NCI-H69 (cell line): ENCODE measurements around the gene PPP1R10.

ENCODE experiments used
- DNase-seq: peaks from one replicate; lab custom pipeline; 2025; lab: John Stamatoyannopoulos, UW

The PPP1R10 gene

DNA sequence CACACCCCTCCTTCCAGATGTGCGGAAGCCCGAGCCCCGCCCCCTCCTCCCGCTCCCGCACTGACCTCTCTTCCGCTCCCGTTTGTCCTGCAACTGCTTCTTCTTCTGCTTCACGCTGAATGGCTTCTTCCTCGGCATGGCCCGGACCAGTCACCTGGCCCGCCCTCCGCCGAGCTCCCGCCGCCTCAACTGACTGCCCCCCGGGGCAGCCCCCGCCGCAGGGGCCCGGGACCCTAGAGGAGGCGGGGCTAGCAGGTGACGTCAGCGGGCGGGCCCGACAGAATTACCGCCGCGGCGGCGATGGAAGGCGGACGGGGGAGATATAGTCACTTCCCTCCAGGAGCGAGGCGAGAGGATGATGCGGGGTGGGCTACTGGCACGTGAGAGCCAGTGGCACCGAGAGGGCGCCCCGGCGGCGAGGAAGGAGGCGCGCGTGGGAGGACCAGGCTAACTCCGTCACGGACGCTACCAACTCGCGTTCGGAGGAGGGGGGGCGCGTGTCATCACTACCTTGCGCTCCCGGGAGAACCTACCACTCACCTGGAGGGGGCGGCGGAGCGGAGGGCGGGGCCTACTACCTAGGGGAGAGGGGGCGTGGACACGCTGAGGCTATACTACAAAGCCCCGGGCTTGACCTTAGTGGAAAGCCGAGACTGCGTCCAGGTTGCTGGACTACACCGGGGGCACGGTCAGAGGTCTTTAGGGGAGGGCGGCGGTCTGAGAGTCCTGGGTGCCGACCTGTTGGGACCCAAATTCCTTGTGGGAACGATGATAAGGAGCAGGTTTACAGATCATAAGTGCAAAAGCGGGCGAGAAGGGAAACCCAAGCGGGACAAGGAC is 60.8 kb downstream of the PPP1R10 start, which contains the start of gene GNL1:
Gene GNL1, minus strand, starts transcription at position 424 of the 840 bp plus-strand sequence. Its CDS starts 286 bp downstream, at position 138.
- DNase-seq, result peak; percentile 98

DNA sequence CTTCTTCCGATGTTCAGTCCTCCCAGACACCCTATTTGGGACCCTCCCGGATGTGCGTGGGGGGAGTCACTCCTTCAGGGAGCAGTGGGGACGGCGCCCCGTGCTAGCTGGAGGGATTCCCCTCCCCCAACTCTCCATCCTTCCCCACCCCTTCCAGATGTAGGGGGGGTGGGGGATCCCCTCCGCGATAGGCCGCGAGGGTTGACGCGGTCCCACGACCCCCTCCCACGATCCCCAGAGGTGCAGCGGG is 61.3 kb downstream of the PPP1R10 start:
- DNase-seq, result no peak

DNA sequence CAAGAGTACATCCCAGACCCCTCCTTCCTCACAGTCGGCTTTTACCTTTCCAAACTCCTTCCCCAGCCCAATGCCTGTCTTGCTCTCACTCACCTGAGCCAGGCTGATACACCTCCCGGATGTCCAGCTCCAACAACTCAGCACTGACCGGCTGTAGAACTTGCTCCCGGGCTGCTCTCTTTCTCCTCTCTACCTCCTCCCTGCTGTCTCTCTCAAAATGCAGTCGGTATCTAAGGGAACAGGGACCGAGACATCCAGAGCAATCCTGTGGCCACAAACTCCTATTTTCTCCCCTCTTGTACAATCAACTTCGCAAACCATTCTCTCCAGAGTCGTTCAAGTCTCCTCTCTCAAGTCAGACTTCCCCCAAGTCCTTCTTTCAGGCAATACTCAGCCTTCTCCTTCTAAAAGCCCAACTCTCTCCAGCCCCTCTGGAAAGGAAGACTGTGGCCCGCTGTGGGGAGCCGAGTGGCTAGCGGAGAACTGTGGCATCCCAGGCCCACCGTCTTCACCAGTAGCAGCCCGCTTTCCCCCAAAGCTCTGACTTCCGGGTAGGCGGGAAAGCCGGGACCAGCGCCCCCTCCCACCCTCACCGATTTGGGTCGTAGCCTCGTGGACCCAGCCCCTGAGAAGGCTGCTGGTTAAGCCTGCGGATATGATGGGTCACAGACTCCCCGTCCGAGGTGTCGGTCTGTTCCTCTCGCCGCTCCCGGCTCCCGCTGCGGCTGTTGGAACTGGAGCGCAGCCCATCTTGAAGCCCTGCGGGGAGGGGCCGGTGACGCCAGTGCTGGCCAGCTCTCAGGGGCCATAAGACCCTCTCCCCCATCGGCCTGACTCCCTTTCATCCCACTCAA is 61.9 kb downstream of the PPP1R10 start:
- DNase-seq, result peak; percentile 73

DNA sequence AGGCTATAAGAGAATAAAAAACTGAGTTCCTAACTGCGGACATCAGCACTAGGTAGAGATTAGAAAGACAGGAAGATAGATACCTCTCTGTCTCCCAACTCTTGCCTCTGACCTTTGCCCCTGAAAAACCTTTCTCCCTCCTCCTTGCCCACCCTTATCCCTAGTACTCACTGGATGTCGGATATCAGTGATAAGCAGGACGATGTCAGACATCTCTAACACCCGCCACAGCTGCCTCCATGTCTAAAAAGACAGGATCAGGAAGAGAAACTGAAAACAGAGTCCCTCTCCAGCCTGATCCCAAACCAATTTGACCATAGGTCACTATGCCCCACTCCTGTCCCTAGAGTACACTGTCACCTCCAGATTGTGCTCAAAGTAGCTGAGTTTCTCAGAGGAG is 62.6 kb downstream of the PPP1R10 start:
- no peak for DNase-seq
